Aorta (tissue), 5 donors: ENCODE data around the gene ZMYND19. TPM values are rescaled to one million over a fixed set of nuclear protein-coding genes. Genes with fewer than 3 reads are reported as not detected.

Source experiments
- ATAC-seq: fragments of 200-7000 bp; cut with Tn5 transposase; one replicate; pipeline ENCODE4 v1.9.1; 2022; ENCODE audit warnings: moderate library complexity; ENCODE audit not compliant: low FRiP score
- DNase-seq, 2 donors: peaks; one replicate each; pipeline ENCODE4 v3.0.0-alpha.2; 2020
- H3K27ac ChIP-seq, 2 donors: one replicate each; pipeline ENCODE4 v1.5.1; 2013; ENCODE audit warnings: low read length in 2 of 2, mild to moderate bottlenecking in 2 of 2, moderate library complexity in 2 of 2, control low read depth in 1 of 2, inconsistent platforms in 1 of 2, low read depth in 1 of 2
- H3K27me3 ChIP-seq, 2 donors: one replicate each; pipeline ENCODE4 v1.6.1; 2013; ENCODE audit warnings: control low read depth in 1 of 2, low read length in 1 of 2, mild to moderate bottlenecking in 1 of 2, moderate library complexity in 1 of 2; ENCODE audit not compliant: insufficient read depth in 2 of 2, control insufficient read depth in 1 of 2
- H3K36me3 ChIP-seq, 2 donors: one replicate each; pipeline ENCODE4 v1.6.1; 2013; ENCODE audit warnings: control low read depth in 1 of 2, low read length in 1 of 2, mild to moderate bottlenecking in 1 of 2; ENCODE audit not compliant: insufficient read depth in 2 of 2, control insufficient read depth in 1 of 2
- H3K4me1 ChIP-seq, 2 donors: one replicate each; pipeline ENCODE4 v1.6.1; 2013; ENCODE audit warnings: low read length in 2 of 2, control low read depth in 1 of 2, mild to moderate bottlenecking in 1 of 2, moderate library complexity in 1 of 2; ENCODE audit not compliant: insufficient read depth in 2 of 2, control insufficient read depth in 1 of 2
- H3K4me3 ChIP-seq, 2 donors: one replicate each; pipeline ENCODE4 v1.5.1; 2013; ENCODE audit warnings: low read length in 2 of 2, control low read depth in 1 of 2, mild to moderate bottlenecking in 1 of 2
- H3K9me3 ChIP-seq: one replicate; pipeline ENCODE4 v1.6.1; 2013; ENCODE audit warnings: mild to moderate bottlenecking, low read length; ENCODE audit not compliant: control insufficient read depth
- WGBS, 2 donors: extraction: QIAGEN DNeasy Blood & Tissue Kit; methylation state at CpG; one replicate each; pipeline ENCODE4 v1.1.7; 2013; 5-methylcytosine and 5-hydroxymethylcytosine counted together
- intact Hi-C, 2 donors: fragments of 100-400 bp; cut with DNase I; formaldehyde crosslinking; loops; one replicate each; pipeline versions ENCODE4 v1.14.2 to v1.15.0; 2022
- polyA plus RNA-seq, 2 donors: library from polyadenylated mRNA; stranded (reverse); fragments of 200-250 nt; gene quantifications; one replicate each; pipeline ENCODE4 v1.2.3, GENCODE V29; 2013
- total RNA-seq, 2 donors: library from RNA; stranded (reverse); fragmentation: NEBNext Ultra II Directional; extraction: Animal tissue kit (Norgen Biotek cat#: 25700); gene quantifications; one replicate each; pipeline ENCODE4 v1.2.1, GENCODE V29; 2021
- donor health status: healthy with polysubstance abuse.
- donor health status: Bipolar disorder and iron deficiency.
- donor health status: DM: no; HTN: no; CAD: no.
- donor health status: DM: no; HTN: no; CAD: no.
- donor health status: DM: yes; HTN: yes; CAD: no.

The ZMYND19 gene
- total and polyA plus RNA-seq, 4 donors = 8.0 to 15.0 (median 11.5) TPM

GRCh38 chr9:137586854-137587253 is 3.5 kb downstream of the ZMYND19 start:
- no peaks in the 10 kb centered on the region for H3K27me3 ChIP-seq
- H3K9me3 ChIP-seq = no peaks in the 10 kb centered on the region
- intact Hi-C loops = no loop called here
- no peaks in the 10 kb centered on the region for H3K36me3 ChIP-seq
- 95% methylated on average over 14 of the region's 14 CpGs for WGBS, 2 donors
- H3K4me3 ChIP-seq = no peak overlapping the region
- H3K4me1 ChIP-seq = no peaks in the 10 kb centered on the region
- no peak for DNase-seq
- no peak for ATAC-seq
- no peak overlapping the region for H3K27ac ChIP-seq

- 83 to 86% methylated on average over 8 of the region's 8 CpGs for WGBS, 2 donors
- intact Hi-C loops = no loop called here
- no peak for ATAC-seq
Observed at GRCh38 chr9:137583957-137584356, 6.4 kb downstream of the ZMYND19 start.

GRCh38 chr9:137583347-137583746 is 7.0 kb downstream of the ZMYND19 start:
- ATAC-seq (no peak), DNase-seq (no peak)
- no peaks in the 10 kb centered on the region for H3K9me3 ChIP-seq
- no peak overlapping the region for H3K27ac ChIP-seq
- no peak overlapping the region for H3K4me3 ChIP-seq
- H3K27me3 ChIP-seq = no peaks in the 10 kb centered on the region
- WGBS, 2 donors = 86% methylated on average over 14 of the region's 14 CpGs
- intact Hi-C loops = no loop called here
- no peaks in the 10 kb centered on the region for H3K4me1 ChIP-seq
- no peaks in the 10 kb centered on the region for H3K36me3 ChIP-seq

More at GRCh38 chr9:137583957-137584356, 6.4 kb downstream of the ZMYND19 start:
- Histone ChIP-seq H3K4me3 (no peak overlapping the region), H3K9me3 (no peaks in the 10 kb centered on the region), H3K36me3 (no peaks in the 10 kb centered on the region), H3K27me3 (no peaks in the 10 kb centered on the region), H3K4me1 (no peaks in the 10 kb centered on the region), H3K27ac (no peak overlapping the region)
- no peak for DNase-seq

GRCh38 chr9:137582286-137582860 is 7.9 kb downstream of the ZMYND19 start:
- Histone ChIP-seq H3K4me1 (no peaks in the 10 kb centered on the region), H3K27me3 (no peaks in the 10 kb centered on the region), H3K36me3 (no peaks in the 10 kb centered on the region), H3K4me3 (no peak overlapping the region), H3K9me3 (no peaks in the 10 kb centered on the region), H3K27ac (no peak overlapping the region)
- no peak for DNase-seq
- intact Hi-C loops = no loop called here
- ATAC-seq = no peak
- 83 to 84% methylated on average over 20 of the region's 20 CpGs for WGBS, 2 donors

- intact Hi-C loops = no loop called here
- no peaks in the 10 kb centered on the region for H3K9me3 ChIP-seq
- DNase-seq = no peak
- 88 to 90% methylated on average over 22 of the region's 22 CpGs for WGBS, 2 donors
- no peak overlapping the region for H3K4me3 ChIP-seq
- no peak for ATAC-seq
- no peaks in the 10 kb centered on the region for H3K36me3 ChIP-seq
- H3K27me3 ChIP-seq = no peaks in the 10 kb centered on the region
- H3K4me1 ChIP-seq = no peaks in the 10 kb centered on the region
- no peak overlapping the region for H3K27ac ChIP-seq
Observed at GRCh38 chr9:137581361-137582285, 8.7 kb downstream of the ZMYND19 start.

GRCh38 chr9:137580954-137581322 is 9.4 kb downstream of the ZMYND19 start:
- intact Hi-C loops = no loop called here
- Histone ChIP-seq H3K27me3 (no peaks in the 10 kb centered on the region), H3K27ac (no peak overlapping the region), H3K4me1 (no peaks in the 10 kb centered on the region), H3K9me3 (no peaks in the 10 kb centered on the region), H3K4me3 (no peak overlapping the region), H3K36me3 (no peaks in the 10 kb centered on the region)
- no peak for ATAC-seq
- WGBS, 2 donors = 87 to 89% methylated on average over 4 of the region's 4 CpGs
- DNase-seq = no peak

DNA sequence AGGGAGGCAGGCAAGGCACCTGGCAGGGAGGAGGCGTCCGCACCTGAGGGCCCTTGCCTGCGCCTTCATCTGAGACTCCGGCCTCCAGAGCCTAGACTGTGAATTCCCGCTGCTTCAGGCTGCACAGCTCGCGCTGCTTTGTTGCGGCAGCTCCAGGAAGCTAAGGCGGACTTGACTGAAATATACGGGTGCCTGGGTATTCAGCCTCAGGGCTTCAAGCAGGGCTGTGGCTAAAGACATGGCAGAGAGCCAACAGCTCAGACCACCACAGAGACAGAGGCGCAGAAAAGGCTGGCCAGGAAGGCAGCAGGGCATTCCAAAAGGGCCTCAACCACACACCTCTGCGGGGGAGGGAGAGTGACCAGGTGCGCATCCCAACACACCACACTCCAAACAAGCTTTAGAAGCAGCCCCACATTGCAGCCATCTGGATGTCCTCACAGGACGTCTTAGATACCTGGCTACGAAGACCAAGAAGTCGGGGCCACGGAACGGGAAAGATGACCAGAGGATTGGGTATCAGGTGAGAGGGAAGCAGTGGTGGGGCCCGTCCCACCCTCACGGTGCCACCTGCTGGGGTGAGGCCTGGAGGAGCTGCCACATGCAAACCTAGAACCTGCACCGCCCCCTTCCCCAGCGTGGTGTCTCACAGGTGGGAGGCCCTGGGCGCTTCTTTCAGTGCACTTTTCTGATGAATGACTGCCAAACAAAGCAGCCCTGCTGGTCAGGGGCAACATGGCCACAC is 9.9 kb downstream of the ZMYND19 start:
- H3K9me3 ChIP-seq = no peaks in the 10 kb centered on the region
- 85 to 88% methylated on average over 22 to 23 of the region's 23 CpGs for WGBS, 2 donors
- no peak for ATAC-seq
- H3K27me3 ChIP-seq = no peaks in the 10 kb centered on the region
- intact Hi-C loops = no loop called here
- no peaks in the 10 kb centered on the region for H3K4me1 ChIP-seq
- H3K4me3 ChIP-seq = no peak overlapping the region
- no peak for DNase-seq
- H3K27ac ChIP-seq = no peak overlapping the region
- no peaks in the 10 kb centered on the region for H3K36me3 ChIP-seq

- no peak for ATAC-seq
Observed at GRCh38 chr9:137579259-137579604, 11.1 kb downstream of the ZMYND19 start.

More at GRCh38 chr9:137579259-137579604, 11.1 kb downstream of the ZMYND19 start:
- Histone ChIP-seq H3K9me3 (no peaks in the 10 kb centered on the region), H3K36me3 (peaks cover 0 to 2% of the 10 kb centered on the region in 2 donors), H3K27ac (peak overlapping the region in 1 of 2 donors; percentile 0), H3K27me3 (no peaks in the 10 kb centered on the region), H3K4me3 (peak overlapping the region in 1 of 2 donors; percentile 1), H3K4me1 (no peaks in the 10 kb centered on the region)
- 31 to 33% methylated on average over 19 of the region's 19 CpGs for WGBS, 2 donors
- DNase-seq = no peak
- intact Hi-C loops = no loop called here
